T-helper 1 cell treated with Interleukin-12 subunit alpha and Interleukin-12 subunit beta and Interleukin-4 antibody, amounts not matched to agents 30 ng/mL and 1 ng/mL, for 36 hours (primary cell): Measurements from ENCODE around the gene ZNF391. TPM values are rescaled to one million over a fixed set of nuclear protein-coding genes. Genes with fewer than 3 reads are reported as not detected.
"Not testable (repeated sequence)": the region's sequence is repeated elsewhere in the genome, so short reads cannot be mapped to it uniquely, and the experiment has no call there.

Experiments
- intact Hi-C: fragments of 100-400 bp; cut with micrococcal nuclease; formaldehyde crosslinking; loops from one replicate; pipeline ENCODE4 v1.15.1; 2024
- total RNA-seq: library from RNA; stranded (reverse); gene quantifications from 2 replicates; pipeline ENCODE4 v1.2.3, GENCODE V29; 2022

The ZNF391 gene
- 0.54 and 0.76 TPM in 2 replicates for total RNA-seq

GRCh38 chr6:27388293-27389197 is at the start of gene ZNF391:
Gene ZNF391 (plus strand): TSS chr6:27388759. CDS start chr6:27400371, 11,612 bp downstream.
- intact Hi-C loops, result loop anchor here (1.0 to 5.0 kb wide), 7 partner anchors 13 to 864 kb away; partner anchors contain the start of gene ZKSCAN4

DNA sequence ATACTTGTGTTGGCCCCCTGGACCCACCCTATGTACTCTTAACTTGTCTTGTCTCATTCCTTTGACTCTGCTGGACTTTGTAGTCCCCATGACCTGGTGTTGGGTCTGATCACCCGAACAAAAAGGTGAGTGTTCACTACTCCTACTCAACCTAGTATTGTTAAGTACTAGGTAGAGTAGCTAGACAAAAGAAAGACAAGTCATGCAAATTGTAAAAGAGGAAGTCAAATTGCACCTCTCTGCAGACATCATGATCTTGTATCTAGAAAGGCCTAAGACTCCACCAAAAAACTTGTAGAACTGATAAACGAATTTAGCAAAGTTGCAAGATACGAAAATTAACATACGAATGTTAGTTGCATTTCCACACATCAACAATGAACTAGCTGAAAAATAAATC is 35.7 kb upstream of the ZNF391 start:
- intact Hi-C loops, result no loop called here

DNA sequence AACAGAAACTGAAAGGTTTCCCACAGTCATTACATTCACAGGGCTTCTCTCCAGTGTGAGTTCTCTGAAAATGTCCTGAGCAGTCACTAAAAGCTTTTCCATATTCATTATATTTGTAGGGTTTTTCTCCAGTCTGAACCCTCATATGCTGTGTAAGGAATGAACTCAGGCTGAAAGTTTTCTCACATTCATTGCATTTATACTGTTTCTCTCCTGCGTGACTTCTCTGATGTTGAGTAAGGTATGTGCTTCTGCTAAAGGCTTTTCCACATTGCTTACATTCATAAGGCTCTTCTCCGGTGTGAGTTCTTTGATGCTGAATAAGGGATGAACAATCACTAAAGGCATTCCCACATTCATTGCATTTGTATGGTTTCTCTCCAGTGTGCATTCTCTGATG is 29.8 kb upstream of the ZNF391 start:
- intact Hi-C loops, result no loop called here

- intact Hi-C loops, result no loop called here
These were observed 29.3 kb upstream of the ZNF391 start for GRCh38 chr6:27359231-27359630.

GRCh38 chr6:27368202-27368601 is 20.4 kb upstream of the ZNF391 start:
- intact Hi-C loops, result no loop called here

GRCh38 chr6:27370391-27370790 is 18.2 kb upstream of the ZNF391 start:
- intact Hi-C loops, result no loop called here

GRCh38 chr6:27374824-27375612 is 13.5 kb upstream of the ZNF391 start:
- intact Hi-C loops, result loop anchor here (1.0 to 5.0 kb wide), 2 partner anchors 13 to 422 kb away; partner anchors contain the start of gene ZNF391

GRCh38 chr6:27375613-27376079 is 12.9 kb upstream of the ZNF391 start:
- intact Hi-C loops, result loop anchor here (1.0 to 5.0 kb wide), 2 partner anchors 13 to 422 kb away; partner anchors contain the start of gene ZNF391

DNA sequence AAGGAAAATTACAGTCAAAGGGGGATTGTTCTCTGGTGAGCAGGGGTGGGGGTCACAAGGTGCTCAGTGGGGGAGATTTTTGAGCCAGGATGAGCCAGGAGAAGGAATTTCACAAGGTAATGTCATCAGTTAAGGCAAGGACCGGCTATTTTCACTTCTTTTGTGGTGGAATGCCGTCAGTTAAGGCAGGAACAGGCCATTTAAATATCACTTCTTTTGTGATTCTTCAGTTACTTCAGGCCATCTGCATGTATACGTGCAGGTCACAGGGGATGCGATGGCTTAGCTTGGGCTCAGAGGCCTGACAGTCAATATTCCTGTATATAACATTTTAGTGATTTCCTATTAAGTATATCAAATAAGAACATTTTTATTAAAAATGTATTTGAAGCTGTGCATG is 10.2 kb upstream of the ZNF391 start:
- intact Hi-C loops, result loop anchor here (5.0 kb wide), 1 partner anchor 419 kb away; no protein-coding TSS in a partner anchor

- intact Hi-C loops, result not testable (repeated sequence)
These were observed 7.6 kb upstream of the ZNF391 start for GRCh38 chr6:27381001-27381400.

- intact Hi-C loops, result no loop called here
These were observed 5.5 kb upstream of the ZNF391 start for GRCh38 chr6:27383011-27383410.

DNA sequence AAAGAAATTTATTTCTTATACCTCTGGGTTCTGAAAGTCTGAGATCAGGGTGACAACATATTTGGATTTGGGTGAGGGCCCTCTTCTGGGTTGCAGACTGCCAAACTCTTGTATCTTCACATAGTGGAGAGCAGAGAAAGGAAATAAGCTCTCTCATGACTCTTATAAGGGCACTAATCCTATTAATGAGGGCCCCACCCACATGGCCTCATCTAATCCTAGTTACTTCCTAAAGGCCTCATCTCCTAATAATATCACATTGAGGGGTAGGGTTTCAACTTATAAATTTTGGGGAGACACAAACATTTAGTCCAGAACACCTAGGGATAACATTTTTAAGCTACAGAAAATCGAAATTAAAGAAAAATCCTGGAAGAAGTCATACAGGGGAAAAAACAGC is 5.1 kb upstream of the ZNF391 start:
- intact Hi-C loops, result no loop called here

DNA sequence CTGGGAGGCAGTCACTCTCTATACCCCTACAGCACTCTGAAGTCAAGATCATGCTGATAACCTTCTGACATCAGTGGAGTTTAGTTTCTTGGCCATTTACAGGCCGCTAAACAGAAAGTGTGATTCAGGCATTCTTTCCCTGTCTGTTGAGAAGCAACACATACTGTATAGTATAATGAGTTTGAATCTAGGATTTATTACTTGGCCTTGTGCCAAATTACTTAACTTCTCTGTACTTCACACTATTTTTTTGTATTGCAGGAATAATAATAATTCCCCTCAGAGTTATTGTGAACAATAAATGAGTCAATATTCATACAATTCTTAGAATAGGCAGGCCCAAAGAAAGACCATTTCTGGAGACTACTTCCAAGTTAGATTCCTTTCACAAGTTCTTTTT is 4.1 kb downstream of the ZNF391 start:
- intact Hi-C loops, result no loop called here

GRCh38 chr6:27394073-27394472 is 5.5 kb downstream of the ZNF391 start:
- intact Hi-C loops, result no loop called here

GRCh38 chr6:27400877-27401642 is 12.5 kb downstream of the ZNF391 start:
- intact Hi-C loops, result no loop called here

DNA sequence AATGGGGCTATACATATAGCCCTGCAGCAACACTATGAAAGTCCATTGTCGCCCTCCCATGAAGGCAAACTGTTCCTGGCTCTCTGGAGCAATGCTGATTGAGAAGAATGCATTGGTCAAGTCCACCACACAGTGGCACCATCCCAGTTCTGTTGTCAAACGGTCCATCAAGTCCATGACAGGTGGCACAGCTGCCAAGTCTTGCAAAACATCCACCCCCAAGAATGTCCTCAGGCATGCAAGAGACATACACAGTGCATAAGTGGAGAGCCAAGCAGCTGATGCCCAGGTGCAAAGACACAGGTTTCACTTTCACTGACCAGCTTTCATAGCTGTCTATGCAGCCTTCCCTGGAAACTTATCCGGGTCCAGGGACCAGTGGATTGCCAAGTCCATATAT is 17.5 kb downstream of the ZNF391 start:
- intact Hi-C loops, result no loop called here

- intact Hi-C loops, result no loop called here
These were observed 18.7 kb downstream of the ZNF391 start for GRCh38 chr6:27407153-27407814.

DNA sequence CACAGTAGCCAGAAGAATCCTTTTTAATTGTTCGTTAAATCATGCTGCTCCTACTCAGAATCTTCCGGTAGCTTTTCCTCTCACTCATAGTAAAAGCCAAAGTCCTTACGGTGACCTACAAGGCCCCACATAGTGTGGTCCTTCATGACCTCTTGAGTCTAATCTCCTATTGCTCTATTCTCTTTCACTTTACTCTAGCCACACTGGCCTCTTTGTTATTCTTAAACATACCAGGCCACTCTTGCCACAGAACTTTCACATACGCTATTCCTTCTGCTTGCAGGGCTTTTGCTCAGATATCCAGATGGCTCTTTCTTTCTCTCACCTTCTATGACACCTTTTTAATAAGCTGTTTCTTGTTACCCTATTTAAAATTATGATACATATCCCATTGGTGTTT is 25.7 kb downstream of the ZNF391 start:
- intact Hi-C loops, result no loop called here

- intact Hi-C loops, result no loop called here
These were observed 26.4 kb downstream of the ZNF391 start for GRCh38 chr6:27414996-27415395.

GRCh38 chr6:27415898-27416297 is 27.3 kb downstream of the ZNF391 start:
- intact Hi-C loops, result no loop called here

GRCh38 chr6:27419363-27419762 is 30.8 kb downstream of the ZNF391 start:
- intact Hi-C loops, result no loop called here
